ENCODE results near the gene UBAP2L.

UBAP2L gene

GRCh38 chr1:154220071-154220969 is at the start of gene UBAP2L:
UBAP2L (plus strand) TSS chr1:154220955; CDS start chr1:154225124, 4,169 bp downstream.
- DNase-seq (ENCODE audit: low spot score), result peak; percentile 99

DNA sequence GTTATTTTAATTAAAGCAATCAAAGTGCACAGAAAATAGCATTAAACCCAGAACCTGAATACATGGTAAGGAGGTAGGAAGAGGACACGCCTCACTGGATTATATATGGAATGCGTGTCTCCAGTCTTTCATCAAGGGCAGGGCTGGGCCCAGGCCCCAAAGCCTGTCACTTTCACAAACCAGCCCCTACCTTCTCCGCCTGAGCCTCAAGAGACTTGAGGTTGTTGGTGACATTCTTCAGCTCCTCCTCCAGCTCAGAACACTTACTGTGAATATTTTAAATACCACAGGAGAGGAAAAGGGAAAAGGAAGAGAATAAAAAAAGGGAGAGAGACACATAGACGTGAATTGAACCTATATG is 49.6 kb upstream of the UBAP2L start:
- no peak for DNase-seq (ENCODE audit: low spot score)

- no peak for DNase-seq (ENCODE audit: low spot score)
Observed at GRCh38 chr1:154171880-154172279, 48.9 kb upstream of the UBAP2L start.

- DNase-seq (ENCODE audit: low spot score), result no peak
Observed at GRCh38 chr1:154174654-154175053, 46.1 kb upstream of the UBAP2L start.

DNA sequence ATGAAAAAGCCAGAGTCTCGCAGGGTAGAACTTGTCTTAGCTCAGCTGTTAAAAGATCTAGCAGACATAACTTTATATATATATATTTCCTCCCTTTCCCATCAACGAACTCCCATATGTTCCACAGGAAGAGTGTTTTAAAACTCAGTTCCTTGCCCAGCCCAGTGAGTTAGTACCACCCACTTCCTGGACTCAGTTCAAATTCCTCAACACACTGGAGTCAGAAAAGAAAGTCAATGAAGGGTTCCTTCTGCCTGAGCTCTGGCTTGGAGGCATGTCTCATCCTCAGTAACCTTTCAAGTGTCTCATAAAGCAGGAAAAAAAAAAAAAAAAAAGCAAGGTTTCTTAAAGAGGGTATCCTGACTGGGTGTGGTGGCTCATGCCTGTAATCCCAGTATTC is 44.4 kb upstream of the UBAP2L start:
- peak; percentile 47 for DNase-seq (ENCODE audit: low spot score)

- no peak for DNase-seq (ENCODE audit: low spot score)
Observed at GRCh38 chr1:154178013-154178412, 42.7 kb upstream of the UBAP2L start.

GRCh38 chr1:154178911-154179811 is 41.6 kb upstream of the UBAP2L start:
- DNase-seq (ENCODE audit: low spot score), result no peak

- no peak for DNase-seq (ENCODE audit: low spot score)
Observed at GRCh38 chr1:154179946-154180687, 40.6 kb upstream of the UBAP2L start.

DNA sequence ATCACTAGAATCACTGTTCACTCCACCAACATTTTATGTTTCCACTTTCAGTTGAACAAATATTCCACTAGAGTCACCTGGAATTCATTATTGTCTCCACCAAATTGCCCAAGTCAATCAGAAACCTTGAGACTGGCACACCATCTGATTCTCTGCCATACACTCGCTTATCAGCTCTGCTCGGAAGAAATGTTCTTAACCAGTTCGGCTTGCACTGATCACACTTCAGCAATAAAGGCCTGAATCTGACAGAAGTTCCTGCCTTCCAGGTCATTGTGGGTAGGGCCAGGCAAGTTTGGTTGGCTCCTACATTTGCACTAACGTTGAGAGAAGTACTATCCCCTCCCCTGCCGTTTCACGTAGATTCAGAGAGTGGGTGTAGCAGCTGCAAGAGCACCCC is 38.8 kb upstream of the UBAP2L start:
- DNase-seq (ENCODE audit: low spot score), result no peak

GRCh38 chr1:154182344-154183045 is 38.3 kb upstream of the UBAP2L start:
- peak; percentile 91 for DNase-seq (ENCODE audit: low spot score)

DNA sequence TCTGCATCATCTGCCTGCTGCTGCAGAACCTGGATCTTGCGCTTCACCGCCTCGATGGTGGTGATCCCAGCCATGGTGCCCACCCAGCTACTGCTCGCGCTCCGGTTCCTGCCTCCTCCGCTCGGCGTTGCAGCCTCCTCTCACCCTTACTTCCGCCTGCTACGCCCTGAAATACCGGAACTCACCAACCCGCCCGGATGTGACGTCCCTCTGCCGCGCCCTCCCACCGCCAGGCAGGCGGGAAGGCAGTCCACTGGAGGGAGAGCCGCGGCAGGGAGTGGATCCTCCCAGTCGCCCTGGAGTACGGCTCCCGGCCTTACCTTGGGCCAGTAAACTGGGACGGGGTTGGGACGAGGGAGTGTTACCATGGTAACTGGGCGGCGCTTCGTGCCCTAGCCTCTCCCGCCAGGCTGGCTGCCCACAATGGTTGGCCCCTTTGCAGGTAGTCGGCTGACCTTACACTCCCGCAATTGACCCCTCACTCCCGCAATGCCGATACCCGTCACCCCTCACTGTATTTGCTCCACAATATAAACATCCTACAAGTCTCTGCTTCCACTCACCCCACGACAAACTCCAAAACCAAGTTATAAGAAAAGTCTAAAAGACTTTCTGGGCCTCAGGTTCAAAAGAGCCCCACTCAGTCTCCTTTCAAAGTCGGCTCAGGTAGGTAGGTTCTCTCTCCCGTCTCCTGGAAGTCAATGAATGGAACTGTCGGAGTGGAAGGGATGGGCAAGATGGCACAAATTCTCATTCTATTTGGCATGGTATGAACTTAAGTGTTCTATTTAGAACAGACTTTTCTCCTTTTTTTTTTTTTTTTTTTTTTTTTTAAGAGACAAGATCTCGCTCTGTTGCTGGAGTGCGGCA is 37.5 kb upstream of the UBAP2L start:
- DNase-seq (ENCODE audit: low spot score), result peak; percentile 97

GRCh38 chr1:154186177-154186576 is 34.6 kb upstream of the UBAP2L start:
- peak; percentile 50 for DNase-seq (ENCODE audit: low spot score)

GRCh38 chr1:154186852-154187501 is 33.8 kb upstream of the UBAP2L start:
- no peak for DNase-seq (ENCODE audit: low spot score)

- no peak for DNase-seq (ENCODE audit: low spot score)
Observed at GRCh38 chr1:154190550-154190949, 30.2 kb upstream of the UBAP2L start.

DNA sequence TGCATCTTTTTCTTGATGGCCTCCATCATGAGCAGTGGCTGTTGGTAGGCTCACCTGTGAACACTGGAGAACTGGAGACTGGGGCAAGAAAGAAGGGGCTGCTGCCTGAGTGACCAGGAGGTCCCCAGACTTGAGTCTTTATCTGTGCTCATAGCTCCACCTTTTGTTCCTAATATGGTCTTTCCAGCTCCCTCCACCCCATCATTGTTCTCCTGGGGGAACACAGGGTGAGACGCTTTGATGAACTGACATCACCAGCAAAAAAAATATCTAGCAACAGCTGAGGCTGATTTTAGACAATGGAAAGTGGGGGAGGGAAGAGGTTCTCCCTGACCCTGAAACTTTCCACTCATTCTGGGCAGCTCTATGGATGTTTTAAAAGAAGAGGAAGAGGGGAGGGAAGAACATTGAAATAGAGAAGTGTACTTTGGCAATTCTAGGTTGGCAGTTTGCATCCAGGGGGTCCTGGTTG is 28.7 kb upstream of the UBAP2L start, which contains the start of gene TPM3:
TSS of gene TPM3 (minus strand) at position 111 of the 472 bp plus-strand sequence. CDS start at position 29, 82 bp downstream.
- no peak for DNase-seq (ENCODE audit: low spot score)

DNA sequence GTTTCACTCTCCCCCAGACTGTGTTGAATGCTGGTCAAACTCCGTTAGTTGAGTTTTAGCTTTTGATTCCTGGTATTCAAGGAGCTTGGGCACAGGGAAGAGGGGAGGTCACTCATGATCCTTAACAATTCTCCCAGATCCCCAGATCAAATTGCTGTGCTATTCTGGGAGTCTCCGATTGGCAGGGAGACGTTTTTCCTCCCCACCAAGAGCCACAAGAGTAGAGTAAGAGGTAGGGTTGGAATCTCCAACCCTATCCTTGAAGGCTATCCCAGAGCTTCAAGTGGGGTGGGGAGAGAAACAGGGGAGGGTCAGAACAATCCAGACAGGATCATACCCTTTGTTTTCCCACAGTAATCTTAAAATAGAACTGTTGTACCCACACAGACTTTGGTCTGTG is 28.3 kb upstream of the UBAP2L start:
- no peak for DNase-seq (ENCODE audit: low spot score)

GRCh38 chr1:154193821-154194220 is 26.9 kb upstream of the UBAP2L start:
- DNase-seq (ENCODE audit: low spot score), result no peak

DNA sequence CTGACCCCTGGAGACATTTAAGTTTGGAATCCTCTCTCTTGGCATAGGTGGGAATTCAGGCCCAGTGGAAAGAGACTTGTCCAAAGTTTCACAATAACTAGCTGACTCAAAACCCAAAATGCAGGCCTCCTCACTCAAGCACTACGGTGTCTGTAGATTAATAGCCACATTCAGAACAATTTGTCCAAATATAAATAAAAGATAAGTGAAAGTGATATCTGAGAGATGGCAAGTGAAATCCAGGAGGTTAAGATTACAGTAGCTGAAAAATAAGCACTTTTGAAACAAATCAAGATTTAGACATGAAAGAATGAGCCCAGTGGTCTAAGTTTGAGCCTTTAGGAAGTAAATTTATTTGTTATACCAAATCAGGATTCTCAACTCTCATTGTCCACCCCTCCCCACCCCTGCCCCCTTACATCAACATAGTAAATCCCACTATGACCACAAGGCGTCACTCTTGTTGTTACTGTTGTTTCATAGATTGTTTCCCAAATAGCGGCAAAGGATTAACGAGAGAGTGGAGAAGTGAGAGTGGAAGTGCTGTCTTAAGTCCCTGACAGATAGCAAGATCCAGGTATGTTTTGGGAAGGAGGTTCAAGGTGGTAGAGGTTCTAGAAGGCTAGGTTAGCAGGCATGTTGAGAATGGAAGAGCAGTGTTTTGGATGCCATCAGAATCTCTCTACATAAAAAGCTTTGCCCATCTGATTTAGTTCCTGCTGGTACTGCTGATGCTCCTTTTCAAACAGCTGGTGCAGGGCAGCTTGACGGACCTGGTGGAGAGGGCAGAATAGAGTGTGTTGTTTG is 21.8 kb upstream of the UBAP2L start:
- DNase-seq (ENCODE audit: low spot score), result no peak

DNA sequence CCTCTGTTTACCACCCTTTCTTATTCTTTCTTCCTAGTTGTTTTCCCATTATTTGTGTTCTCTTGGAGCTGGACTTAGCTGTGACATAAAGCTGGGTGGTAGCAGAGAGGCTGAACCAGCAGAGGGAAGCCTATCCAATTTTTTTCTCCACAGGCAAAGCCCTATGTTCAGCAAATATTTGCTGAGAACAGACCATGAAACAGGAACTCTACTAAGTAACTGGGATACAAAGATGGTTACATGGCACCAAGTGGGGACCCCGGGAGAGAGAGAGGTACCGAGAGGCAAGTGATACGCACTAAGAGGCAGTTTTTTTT is 21.2 kb upstream of the UBAP2L start:
- no peak for DNase-seq (ENCODE audit: low spot score)
